Gastrocnemius medialis (tissue), 4 donors: ENCODE data around the gene SRRM3.
"Not testable (repeated sequence)": the region's sequence is repeated elsewhere in the genome, so short reads cannot be mapped to it uniquely, and the experiment has no call there.

Experiments used
- CTCF ChIP-seq, 5 experiments: fragments of 450-650 bp in 3 of 5; fragments of 200-600 bp in 2 of 5; sonication (generic) in 2 of 5; IDR thresholded peaks in 4 of 5; conservative IDR thresholded peaks in 1 of 5; 1 replicate in 4 of 5; 2 replicates in 1 of 5; pipeline ENCODE4 v1.5.1; 2016 to 2019; ENCODE audit warnings: antibody characterized with exemption in 5 of 5, mild to moderate bottlenecking in 3 of 5, moderate library complexity in 3 of 5
- POLR2A ChIP-seq, 2 donors: fragments of 450-650 bp; IDR thresholded peaks; one replicate each; pipeline ENCODE4 v1.6.1; 2017; ENCODE audit warnings: antibody characterized with exemption in 2 of 2, mild to moderate bottlenecking in 2 of 2, moderate library complexity in 2 of 2

- TF ChIP-seq CTCF (IDR thresholded peaks at IDR 0.05 in 4 of 5, conservative IDR thresholded peaks at IDR 0.05 in 1 of 5); POLR2A (IDR thresholded peaks at IDR 0.05): not testable (repeated sequence)
Observed at GRCh38 chr7:76309341-76310101, 107.8 kb downstream of the SRRM3 start.
